GM19438 (cell line): ENCODE results near the gene VPS13D.

Source experiments
- ATAC-seq: cut with Tn5 transposase; IDR thresholded peaks from one replicate; pipeline ENCODE4 v1.9.1; 2021; ENCODE audit warnings: low read depth; ENCODE audit not compliant: unreplicated experiment

VPS13D gene

DNA sequence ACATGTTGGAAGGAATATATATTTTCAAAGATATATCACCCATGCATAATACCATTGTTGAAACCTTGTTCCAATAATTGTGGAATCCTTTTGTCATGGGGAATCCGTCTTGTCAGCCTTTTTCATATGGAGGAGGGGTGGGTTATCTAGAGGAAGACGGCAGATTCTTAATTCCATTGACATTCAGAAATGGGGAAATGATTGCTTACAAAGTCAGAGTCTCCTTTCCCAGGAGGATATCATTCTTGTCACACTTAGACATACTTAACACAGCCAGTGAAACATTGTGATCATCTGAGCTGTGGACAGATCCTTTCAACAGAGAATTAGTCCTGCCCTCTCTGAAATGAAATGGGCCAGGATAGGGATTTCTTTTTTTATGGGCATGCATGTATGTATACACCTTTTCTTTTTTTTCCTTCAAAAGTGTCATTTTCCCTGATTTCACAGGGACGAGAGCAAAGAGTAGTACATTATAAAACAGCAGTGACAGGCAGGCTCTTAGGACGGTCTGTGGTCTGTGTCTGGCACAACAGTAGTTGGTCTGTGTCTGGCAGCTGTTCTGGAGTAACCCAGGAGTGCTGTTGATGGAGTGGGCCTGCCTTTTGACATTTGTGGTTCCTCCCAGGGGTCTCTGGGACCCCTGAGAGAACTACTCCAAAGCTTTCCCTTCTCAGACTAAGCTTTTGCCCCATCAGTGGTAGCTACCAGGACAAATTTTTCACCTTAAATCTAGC, 50.1 kb downstream of the VPS13D start:
- ATAC-seq, result no peak

- ATAC-seq, result no peak
Measured at GRCh38 chr1:12282142-12282541, 52.3 kb downstream of the VPS13D start.

- no peak for ATAC-seq
Measured at GRCh38 chr1:12284486-12284885, 54.7 kb downstream of the VPS13D start.

DNA sequence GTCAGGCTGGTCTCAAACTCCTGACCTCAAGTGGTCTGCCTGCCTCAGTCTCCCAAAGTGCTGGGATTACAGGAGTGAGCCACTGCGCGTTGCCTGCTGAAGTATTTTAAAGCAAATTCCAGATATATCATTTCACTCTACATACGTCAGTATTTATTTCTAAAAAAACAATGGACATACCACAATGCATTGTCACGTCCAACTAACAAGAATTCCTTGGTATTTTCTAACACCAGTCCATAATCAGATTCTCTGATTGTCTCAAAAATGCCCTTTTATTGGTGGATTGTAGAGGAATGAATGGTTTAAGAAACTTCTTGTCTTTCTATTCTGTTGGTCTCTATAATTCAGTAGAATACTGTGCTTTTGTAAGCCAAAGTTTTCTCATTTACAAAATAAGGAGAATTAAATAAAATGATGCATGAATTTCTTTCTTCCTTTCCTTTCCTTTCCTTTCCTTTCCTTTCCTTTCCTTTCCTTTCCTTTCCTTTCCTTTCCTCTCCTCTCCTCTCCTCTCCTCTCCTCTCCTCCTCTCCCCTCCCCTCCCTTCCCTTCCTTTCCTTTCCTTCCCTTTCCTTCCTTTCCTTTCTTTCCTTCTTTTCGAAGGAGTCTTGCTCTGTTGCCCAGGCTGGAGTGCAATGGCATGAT, 55.8 kb downstream of the VPS13D start:
- ATAC-seq, result no peak

DNA sequence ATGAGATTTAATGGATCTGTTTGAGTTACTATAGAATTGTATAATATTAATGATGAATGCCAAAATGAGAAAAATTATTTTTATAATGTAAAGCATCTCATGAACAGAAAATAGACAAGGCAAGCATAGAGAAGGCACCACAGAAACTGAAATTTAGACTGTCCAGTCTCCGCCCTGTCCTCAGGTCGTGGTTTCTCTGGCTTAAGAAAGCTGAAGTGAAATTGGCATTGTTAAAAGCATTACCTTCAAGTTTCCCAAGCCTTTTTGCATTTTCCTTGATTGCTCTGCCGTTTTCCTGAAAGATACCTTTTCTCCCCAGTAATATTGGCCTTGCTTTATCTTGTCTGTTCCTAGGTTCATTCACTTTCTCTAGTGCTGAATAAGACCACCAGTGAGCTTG, 58.0 kb downstream of the VPS13D start:
- ATAC-seq, result no peak

DNA sequence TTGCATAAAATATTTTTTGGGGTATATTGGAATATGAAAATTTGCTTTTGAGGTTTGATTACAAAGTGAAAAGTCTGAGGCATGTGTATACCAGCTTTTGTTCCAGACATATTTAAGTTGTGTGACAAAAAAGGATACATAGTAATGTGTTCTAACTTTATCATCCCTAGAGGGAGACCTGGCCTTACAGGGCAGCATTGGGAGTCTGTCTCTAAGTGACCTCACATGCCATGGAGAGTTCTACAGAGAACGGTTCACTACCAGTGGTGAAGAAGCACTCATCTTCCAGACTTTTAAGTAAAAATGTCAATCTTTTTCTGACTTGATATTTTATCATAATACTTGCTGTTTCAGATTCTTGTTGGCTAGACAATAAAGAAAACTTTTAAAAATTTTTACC, 61.0 kb downstream of the VPS13D start:
- ATAC-seq, result no peak

GRCh38 chr1:12293416-12293815, 63.6 kb downstream of the VPS13D start:
- no peak for ATAC-seq

DNA sequence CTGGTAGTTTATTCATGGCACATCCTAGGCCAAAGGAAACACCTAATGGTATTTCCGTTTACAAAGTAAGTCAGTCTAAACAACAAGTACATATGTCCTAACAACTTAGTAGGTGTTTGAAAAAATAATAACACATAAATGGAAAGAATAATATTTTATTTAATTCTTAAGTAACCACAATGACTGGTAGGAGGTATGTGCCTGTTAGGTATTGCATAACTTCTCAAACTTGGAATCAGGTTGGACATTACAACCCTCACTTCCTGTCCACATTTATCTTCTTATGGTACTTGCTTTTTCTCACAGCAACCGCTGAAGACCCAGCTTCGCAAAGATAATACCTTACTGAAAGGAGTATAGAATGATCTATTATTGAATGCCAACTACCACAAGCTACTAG, 64.2 kb downstream of the VPS13D start:
- ATAC-seq, result no peak

- no peak for ATAC-seq
Measured at GRCh38 chr1:12296016-12296415, 66.2 kb downstream of the VPS13D start.

- ATAC-seq, result no peak
Measured at GRCh38 chr1:12296623-12297022, 66.8 kb downstream of the VPS13D start.

GRCh38 chr1:12300706-12301105, 70.9 kb downstream of the VPS13D start:
- ATAC-seq, result no peak

DNA sequence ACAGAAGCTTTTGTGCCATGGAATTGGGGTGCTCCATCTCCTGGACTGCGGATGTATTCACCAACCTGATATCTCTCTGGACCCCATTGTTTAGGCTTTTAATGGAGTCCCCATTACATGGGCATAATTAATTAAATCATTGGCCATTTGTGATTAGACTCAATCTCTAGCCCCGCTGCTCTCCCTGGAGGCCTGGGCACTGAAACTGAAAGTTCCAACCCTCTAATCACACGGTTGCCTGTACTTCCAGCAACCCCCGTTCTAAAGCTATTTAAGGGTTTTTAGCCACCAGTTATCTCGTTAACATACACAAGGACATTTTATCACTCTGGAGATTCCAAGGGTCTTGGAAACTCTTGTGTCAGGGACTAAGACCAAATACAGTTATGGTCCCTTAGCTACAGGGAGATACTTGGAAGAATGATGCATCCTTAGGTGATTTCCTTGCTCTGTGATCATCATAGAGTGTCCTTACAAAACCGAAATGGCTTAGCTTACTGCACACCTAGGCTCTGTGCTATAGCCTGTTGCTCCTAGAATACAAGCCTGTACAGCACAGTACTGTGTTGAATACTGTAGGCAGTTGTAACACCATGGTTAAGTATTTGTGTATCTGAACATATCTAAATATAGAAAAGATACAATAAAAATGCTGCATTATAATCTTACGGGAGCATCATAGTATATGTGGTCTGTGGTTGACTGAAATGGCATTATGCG, 71.8 kb downstream of the VPS13D start:
- ATAC-seq, result no peak

DNA sequence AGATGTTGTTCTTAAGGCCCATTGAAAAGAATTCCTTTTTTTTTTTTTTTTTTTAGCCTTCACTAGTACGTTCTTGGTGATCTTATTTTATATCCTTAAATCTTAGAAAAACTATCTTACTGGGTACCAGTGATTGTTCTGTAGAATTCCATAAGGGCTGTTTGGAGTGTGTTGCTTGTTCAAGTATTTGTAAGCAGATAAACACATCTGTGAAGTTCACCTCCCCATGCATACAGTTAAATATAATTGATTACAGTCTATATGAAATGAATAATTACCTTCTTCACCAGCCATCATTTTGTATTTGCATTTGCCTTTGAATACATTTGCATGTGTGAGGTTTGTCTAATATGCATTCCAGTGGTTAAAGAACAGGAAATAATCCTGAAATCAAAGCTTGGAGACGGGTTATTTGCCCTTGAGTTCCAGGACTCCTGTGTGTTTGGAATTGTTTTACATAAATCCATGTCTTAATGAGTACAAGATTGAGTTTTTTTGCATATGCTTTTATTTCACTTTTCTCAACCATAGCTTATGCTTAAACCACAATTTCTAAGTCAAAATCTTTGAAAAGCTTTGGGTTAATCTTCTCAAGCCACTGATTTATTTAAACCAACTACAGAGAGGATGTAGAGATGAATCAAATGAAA, 73.1 kb downstream of the VPS13D start:
- no peak for ATAC-seq

GRCh38 chr1:12305377-12305776, 75.5 kb downstream of the VPS13D start:
- no peak for ATAC-seq

DNA sequence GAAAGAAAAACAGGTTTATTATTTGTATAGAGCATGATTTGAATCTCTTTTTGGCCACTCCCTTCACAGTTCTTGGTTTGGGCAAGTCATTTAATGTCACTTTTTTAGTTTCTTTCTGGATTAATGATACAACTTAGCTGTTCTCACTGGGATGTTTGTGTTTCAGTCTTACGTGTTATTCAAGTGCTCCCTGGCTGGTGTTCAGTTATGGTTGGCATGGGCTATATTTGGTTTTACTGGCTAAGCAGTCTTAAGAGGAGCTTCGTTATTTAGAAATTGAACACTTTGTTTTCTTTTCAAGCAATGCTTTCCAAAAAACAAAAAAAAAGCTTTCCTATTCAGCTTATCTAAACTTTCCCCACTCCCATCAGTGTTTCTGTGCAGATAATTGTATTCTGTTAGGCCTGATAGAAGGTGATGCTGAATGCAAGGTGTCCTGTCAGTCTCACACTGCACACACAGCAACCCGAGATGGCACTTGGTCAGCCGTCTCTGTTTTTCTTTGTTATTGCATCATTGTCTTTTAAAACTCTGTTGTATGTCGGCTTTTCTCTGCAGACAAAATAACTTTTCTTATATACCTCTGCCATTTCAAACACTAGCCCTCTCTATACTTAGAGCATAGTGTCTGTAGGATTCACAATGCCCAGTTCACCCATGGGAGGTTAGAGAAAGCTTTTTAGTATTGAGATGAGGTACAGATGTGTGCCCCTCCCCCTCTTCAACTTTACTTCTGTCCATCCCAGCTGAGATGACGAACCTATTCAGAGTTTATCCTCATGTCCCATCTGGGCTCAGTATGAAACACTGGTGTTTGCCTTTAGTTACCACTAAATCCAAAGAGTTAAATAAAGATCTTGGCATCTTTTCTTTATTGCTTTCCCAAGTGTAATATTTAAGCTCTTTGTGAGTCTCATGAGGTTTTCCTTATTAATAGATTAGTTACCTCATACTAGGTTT, 80.2 kb downstream of the VPS13D start:
- no peak for ATAC-seq

DNA sequence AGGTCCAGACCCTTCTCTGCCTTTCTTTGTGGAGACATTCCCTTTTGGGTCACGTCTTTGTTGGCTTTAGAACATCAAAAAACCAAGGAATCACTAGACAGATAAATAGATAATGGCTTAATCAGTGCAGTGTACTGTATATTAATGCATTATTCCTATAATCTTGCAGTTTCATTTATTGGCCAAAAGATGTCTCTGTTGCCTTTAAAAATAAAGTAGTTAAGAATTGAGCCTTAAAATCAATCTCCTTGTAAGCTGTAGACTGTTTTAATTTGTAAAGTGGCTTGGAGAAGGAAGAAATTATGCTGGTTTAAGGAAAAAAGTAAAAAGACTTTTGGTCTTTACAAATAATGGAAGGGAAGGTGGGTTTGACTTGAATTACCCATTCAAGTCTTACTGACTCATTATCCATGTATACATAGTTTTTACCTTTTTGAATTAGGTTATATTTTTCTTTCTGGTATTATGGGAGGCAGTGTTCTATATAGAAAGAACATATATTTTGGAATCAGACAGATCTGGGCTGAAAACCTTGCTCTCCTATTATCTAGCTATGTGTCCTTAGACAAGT, 84.6 kb downstream of the VPS13D start:
- ATAC-seq, result no peak

DNA sequence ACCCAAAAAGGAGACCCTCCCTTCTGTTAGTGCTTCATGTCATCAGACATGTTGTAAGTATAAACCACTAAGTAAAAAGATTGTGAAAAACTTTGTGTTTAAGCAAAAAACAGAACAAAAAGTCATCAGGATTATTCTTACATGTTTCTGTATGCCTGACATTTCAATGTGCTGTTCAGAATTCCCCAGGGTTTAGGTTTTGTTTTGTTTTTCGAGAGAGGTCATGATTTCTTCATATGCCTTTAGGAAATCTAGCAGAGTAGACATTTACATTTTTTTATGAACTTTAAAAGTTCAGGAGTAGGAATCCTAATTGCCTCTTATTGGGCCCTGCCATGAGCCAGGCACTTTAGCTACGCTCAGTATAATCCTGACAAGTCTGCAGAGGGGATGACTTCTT, 85.3 kb downstream of the VPS13D start:
- ATAC-seq, result no peak

GRCh38 chr1:12316331-12316730, 86.5 kb downstream of the VPS13D start:
- no peak for ATAC-seq

DNA sequence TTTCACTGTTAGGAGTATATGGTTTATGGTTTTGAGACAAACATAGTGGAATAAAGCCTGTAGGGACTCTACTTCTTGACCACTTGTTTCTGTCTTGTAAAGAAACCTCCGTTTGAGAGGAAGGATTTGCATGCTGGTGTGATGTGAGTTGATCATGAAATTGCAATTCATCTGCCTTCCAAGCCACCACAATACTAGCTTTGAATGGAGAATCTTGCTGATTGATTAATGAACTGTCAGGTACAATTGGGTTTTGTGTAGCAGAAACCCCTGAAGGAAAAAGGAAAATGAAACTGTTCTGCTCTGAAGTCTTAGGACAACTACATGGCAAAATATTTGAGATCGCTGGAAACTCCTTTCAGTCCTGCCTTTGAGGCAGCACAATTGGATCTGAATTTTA, 90.7 kb downstream of the VPS13D start:
- no peak for ATAC-seq

- ATAC-seq, result no peak
Measured at GRCh38 chr1:12324423-12324822, 94.6 kb downstream of the VPS13D start.
